ENCODE measurements around the gene NDUFA8.

The NDUFA8 gene

DNA sequence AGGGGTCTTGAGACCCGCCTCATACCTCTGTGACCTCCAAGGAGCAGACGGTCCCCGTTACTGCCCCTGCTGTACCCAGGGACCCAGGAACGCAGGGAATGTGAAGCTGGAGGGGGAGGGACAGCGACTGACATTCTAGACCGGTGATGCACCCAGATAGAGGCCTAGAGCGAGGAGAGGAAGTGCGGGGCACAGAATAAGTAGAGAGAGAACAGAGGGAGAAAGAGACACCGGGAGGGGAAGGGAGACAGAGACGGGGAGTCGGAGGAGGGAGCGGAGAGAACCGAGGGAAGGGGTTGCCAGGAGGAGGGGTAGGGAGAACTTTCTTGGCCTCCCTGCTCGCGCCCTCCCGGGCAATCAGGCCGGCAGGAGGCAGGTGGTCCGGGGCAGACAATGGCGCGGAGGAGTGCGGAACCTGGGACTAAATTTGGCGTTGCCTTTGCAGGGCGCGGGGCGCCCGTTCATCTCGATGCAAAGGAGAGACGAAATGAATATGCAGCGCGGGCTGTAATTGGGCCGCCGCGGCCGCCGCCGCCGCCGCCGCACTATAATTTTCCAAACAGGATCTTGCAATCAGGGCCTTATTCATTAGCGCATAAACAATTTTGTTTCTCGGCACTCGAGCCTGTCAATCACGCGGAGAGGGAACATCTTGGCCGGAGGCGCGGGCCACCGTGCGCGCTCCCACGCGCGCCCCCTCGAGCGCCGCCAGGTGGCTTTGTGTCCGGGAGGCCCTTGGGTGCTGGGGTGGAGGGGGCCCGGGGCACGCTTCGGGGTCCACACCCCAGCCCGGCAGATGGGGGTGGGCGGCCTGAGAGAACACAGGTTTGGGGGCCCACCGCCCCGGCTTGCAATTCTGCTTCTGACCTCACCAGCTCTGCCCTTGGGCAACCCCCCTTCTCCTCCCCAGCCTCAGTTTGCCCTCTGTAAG is 33.0 kb downstream of the NDUFA8 start:
- no peak for DNase-seq (ENCODE audit: low spot score)
- H3K4me3 Mint-ChIP-seq: peak overlapping the region; percentile 64
- H3K9me3 Mint-ChIP-seq: no peaks in the 10 kb centered on the region
- no peaks in the 10 kb centered on the region for H3K36me3 Mint-ChIP-seq (ENCODE audit: low read depth)
- H3K4me1 Mint-ChIP-seq (ENCODE audit: low read depth): peaks cover 8% of the 10 kb centered on the region
- H3K27ac Mint-ChIP-seq: no peak overlapping the region
- H3K27me3 Mint-ChIP-seq (ENCODE audit: low read depth): peaks cover 45% of the 10 kb centered on the region

- Mint-ChIP-seq H3K27me3 (ENCODE audit: low read depth) (peaks cover 39% of the 10 kb centered on the region), H3K36me3 (ENCODE audit: low read depth) (no peaks in the 10 kb centered on the region), H3K4me3 (peak overlapping the region; percentile 64), H3K9me3 (no peaks in the 10 kb centered on the region), H3K27ac (no peak overlapping the region), H3K4me1 (ENCODE audit: low read depth) (peaks cover 8% of the 10 kb centered on the region)
- no peak for DNase-seq (ENCODE audit: low spot score)
These were observed 33.9 kb downstream of the NDUFA8 start for GRCh38 chr9:122125509-122126330.

GRCh38 chr9:122125158-122125508 is 34.4 kb downstream of the NDUFA8 start:
- peaks cover 37% of the 10 kb centered on the region for H3K27me3 Mint-ChIP-seq (ENCODE audit: low read depth)
- no peak overlapping the region for H3K27ac Mint-ChIP-seq
- H3K36me3 Mint-ChIP-seq (ENCODE audit: low read depth): no peaks in the 10 kb centered on the region
- peak; percentile 65 for DNase-seq (ENCODE audit: low spot score)
- H3K4me1 Mint-ChIP-seq (ENCODE audit: low read depth): peaks cover 8% of the 10 kb centered on the region
- H3K4me3 Mint-ChIP-seq: peak overlapping the region; percentile 9
- H3K9me3 Mint-ChIP-seq: no peaks in the 10 kb centered on the region

- no peak for DNase-seq (ENCODE audit: low spot score)
- no peak overlapping the region for H3K4me3 Mint-ChIP-seq
- H3K27ac Mint-ChIP-seq: no peak overlapping the region
- peaks cover 8% of the 10 kb centered on the region for H3K4me1 Mint-ChIP-seq (ENCODE audit: low read depth)
- peaks cover 37% of the 10 kb centered on the region for H3K27me3 Mint-ChIP-seq (ENCODE audit: low read depth)
- no peaks in the 10 kb centered on the region for H3K9me3 Mint-ChIP-seq
- no peaks in the 10 kb centered on the region for H3K36me3 Mint-ChIP-seq (ENCODE audit: low read depth)
These were observed 35.1 kb downstream of the NDUFA8 start for GRCh38 chr9:122124528-122124927.

GRCh38 chr9:122124048-122124447 is 35.5 kb downstream of the NDUFA8 start:
- DNase-seq (ENCODE audit: low spot score): no peak
- Mint-ChIP-seq H3K27ac (no peak overlapping the region), H3K4me3 (no peak overlapping the region), H3K27me3 (ENCODE audit: low read depth) (peaks cover 32% of the 10 kb centered on the region), H3K36me3 (ENCODE audit: low read depth) (no peaks in the 10 kb centered on the region), H3K9me3 (no peaks in the 10 kb centered on the region), H3K4me1 (ENCODE audit: low read depth) (peaks cover 8% of the 10 kb centered on the region)

- Mint-ChIP-seq H3K9me3 (no peaks in the 10 kb centered on the region), H3K4me3 (no peak overlapping the region), H3K27ac (no peak overlapping the region), H3K36me3 (ENCODE audit: low read depth) (no peaks in the 10 kb centered on the region), H3K27me3 (ENCODE audit: low read depth) (peaks cover 32% of the 10 kb centered on the region), H3K4me1 (ENCODE audit: low read depth) (peaks cover 8% of the 10 kb centered on the region)
- DNase-seq (ENCODE audit: low spot score): peak; percentile 60
These were observed 36.5 kb downstream of the NDUFA8 start for GRCh38 chr9:122122903-122123632.

GRCh38 chr9:122122468-122122867 is 37.1 kb downstream of the NDUFA8 start:
- no peak overlapping the region for H3K27ac Mint-ChIP-seq
- H3K4me3 Mint-ChIP-seq: no peak overlapping the region
- no peaks in the 10 kb centered on the region for H3K36me3 Mint-ChIP-seq (ENCODE audit: low read depth)
- H3K4me1 Mint-ChIP-seq (ENCODE audit: low read depth): peaks cover 8% of the 10 kb centered on the region
- H3K27me3 Mint-ChIP-seq (ENCODE audit: low read depth): peaks cover 28% of the 10 kb centered on the region
- DNase-seq (ENCODE audit: low spot score): no peak
- H3K9me3 Mint-ChIP-seq: no peaks in the 10 kb centered on the region

DNA sequence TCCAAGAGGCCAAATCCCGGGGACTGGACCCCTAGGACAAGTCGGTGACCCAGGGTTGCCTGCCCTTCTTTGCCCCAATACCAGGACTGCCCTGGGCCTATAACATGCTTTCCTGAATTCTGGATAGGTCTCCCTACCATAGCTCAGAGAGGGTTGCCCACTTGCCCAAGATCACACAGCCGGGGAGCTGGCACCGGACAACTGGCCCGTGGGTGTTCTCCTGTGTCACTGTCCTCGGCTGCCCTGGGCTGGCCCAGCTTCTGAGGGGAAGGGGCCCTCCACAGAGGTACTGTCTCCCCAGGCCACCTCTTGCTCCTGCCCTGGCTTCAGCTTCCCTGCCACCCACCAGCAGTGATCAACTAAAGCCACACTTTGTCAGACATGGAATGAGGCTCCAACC is 37.6 kb downstream of the NDUFA8 start:
- H3K9me3 Mint-ChIP-seq: no peaks in the 10 kb centered on the region
- DNase-seq (ENCODE audit: low spot score): no peak
- peaks cover 24% of the 10 kb centered on the region for H3K27me3 Mint-ChIP-seq (ENCODE audit: low read depth)
- no peak overlapping the region for H3K4me3 Mint-ChIP-seq
- H3K36me3 Mint-ChIP-seq (ENCODE audit: low read depth): no peaks in the 10 kb centered on the region
- H3K4me1 Mint-ChIP-seq (ENCODE audit: low read depth): peaks cover 8% of the 10 kb centered on the region
- H3K27ac Mint-ChIP-seq: no peak overlapping the region

GRCh38 chr9:122121391-122121790 is 38.2 kb downstream of the NDUFA8 start:
- Mint-ChIP-seq H3K4me1 (ENCODE audit: low read depth) (peaks cover 5% of the 10 kb centered on the region), H3K36me3 (ENCODE audit: low read depth) (no peaks in the 10 kb centered on the region), H3K9me3 (no peaks in the 10 kb centered on the region), H3K4me3 (no peak overlapping the region), H3K27me3 (ENCODE audit: low read depth) (peaks cover 20% of the 10 kb centered on the region), H3K27ac (no peak overlapping the region)
- DNase-seq (ENCODE audit: low spot score): no peak

- DNase-seq (ENCODE audit: low spot score): no peak
- Mint-ChIP-seq H3K9me3 (no peaks in the 10 kb centered on the region), H3K4me1 (ENCODE audit: low read depth) (peaks cover 1% of the 10 kb centered on the region), H3K27me3 (ENCODE audit: low read depth) (peaks cover 14% of the 10 kb centered on the region), H3K36me3 (ENCODE audit: low read depth) (no peaks in the 10 kb centered on the region), H3K27ac (no peak overlapping the region), H3K4me3 (no peak overlapping the region)
These were observed 39.1 kb downstream of the NDUFA8 start for GRCh38 chr9:122120316-122121071.

- Mint-ChIP-seq H3K27me3 (ENCODE audit: low read depth) (peaks cover 7% of the 10 kb centered on the region), H3K9me3 (no peaks in the 10 kb centered on the region), H3K36me3 (ENCODE audit: low read depth) (no peaks in the 10 kb centered on the region), H3K4me1 (ENCODE audit: low read depth) (no peaks in the 10 kb centered on the region), H3K4me3 (no peak overlapping the region), H3K27ac (no peak overlapping the region)
- DNase-seq (ENCODE audit: low spot score): no peak
These were observed 39.9 kb downstream of the NDUFA8 start for GRCh38 chr9:122119721-122120120.

- H3K36me3 Mint-ChIP-seq (ENCODE audit: low read depth): no peaks in the 10 kb centered on the region
- H3K4me3 Mint-ChIP-seq: no peak overlapping the region
- H3K27me3 Mint-ChIP-seq (ENCODE audit: low read depth): peaks cover 1% of the 10 kb centered on the region
- H3K4me1 Mint-ChIP-seq (ENCODE audit: low read depth): no peaks in the 10 kb centered on the region
- DNase-seq (ENCODE audit: low spot score): no peak
- H3K27ac Mint-ChIP-seq: no peak overlapping the region
- no peaks in the 10 kb centered on the region for H3K9me3 Mint-ChIP-seq
These were observed 40.4 kb downstream of the NDUFA8 start for GRCh38 chr9:122119166-122119521.

- H3K9me3 Mint-ChIP-seq: no peaks in the 10 kb centered on the region
- H3K27ac Mint-ChIP-seq: no peak overlapping the region
- H3K4me1 Mint-ChIP-seq (ENCODE audit: low read depth): no peaks in the 10 kb centered on the region
- no peaks in the 10 kb centered on the region for H3K36me3 Mint-ChIP-seq (ENCODE audit: low read depth)
- H3K4me3 Mint-ChIP-seq: no peak overlapping the region
- DNase-seq (ENCODE audit: low spot score): no peak
- H3K27me3 Mint-ChIP-seq (ENCODE audit: low read depth): no peaks in the 10 kb centered on the region
These were observed 41.0 kb downstream of the NDUFA8 start for GRCh38 chr9:122118343-122119165.

Measured in T-helper 2 cell treated with Interferon-gamma antibody and Interleukin-4, amounts not matched to agents 5 μg/mL and 100 μg/mL, for 36 hours (primary cell).